GM12801 (cell line): ENCODE results near the gene CLCN1.

ENCODE experiments used
- CTCF ChIP-seq: IDR thresholded peaks from one replicate; pipeline ENCODE4 v1.5.1; 2011; ENCODE audit warnings: control low read depth; ENCODE audit not compliant: insufficient read length; ENCODE audit errors: extremely low read depth

Gene CLCN1

GRCh38 chr7:143287339-143287934 is 28.5 kb upstream of the CLCN1 start:
- no peak for TF ChIP-seq CTCF

GRCh38 chr7:143287935-143288826 is 27.7 kb upstream of the CLCN1 start, which contains the start of gene CASP2:
Gene CASP2 (plus strand): TSS chr7:143288351. CDS start chr7:143288456, 105 bp downstream.
- no peak for TF ChIP-seq CTCF

- no peak for TF ChIP-seq CTCF
These were observed 27.1 kb upstream of the CLCN1 start for GRCh38 chr7:143288836-143289235.

GRCh38 chr7:143289421-143289820 is 26.5 kb upstream of the CLCN1 start:
- no peak for TF ChIP-seq CTCF

GRCh38 chr7:143290293-143290692 is 25.6 kb upstream of the CLCN1 start:
- no peak for TF ChIP-seq CTCF

- no peak for TF ChIP-seq CTCF
These were observed 23.0 kb upstream of the CLCN1 start for GRCh38 chr7:143292876-143293275.

- no peak for TF ChIP-seq CTCF
These were observed 20.0 kb upstream of the CLCN1 start for GRCh38 chr7:143295870-143296269.
